Transverse colon (tissue), 4 donors: ENCODE results near the gene LRRC2. TPM values are rescaled to one million over a fixed set of nuclear protein-coding genes. Genes with fewer than 3 reads are reported as not detected.
"Not testable (repeated sequence)": the region's sequence is repeated elsewhere in the genome, so short reads cannot be mapped to it uniquely, and the experiment has no call there.

Experiments
- DNase-seq: peaks from one replicate; pipeline ENCODE4 v3.0.0-alpha.2; 2019
- H3K27ac ChIP-seq, 4 donors: fragments of 200-600 bp; sonication (generic); 2 replicates each; pipeline ENCODE4 v1.5.1; 2016 to 2018; ENCODE audit warnings: inconsistent platforms in 4 of 4
- H3K27me3 ChIP-seq: fragments of 200-600 bp; sonication (generic); 2 replicates; pipeline ENCODE4 v1.5.1; 2017; ENCODE audit warnings: inconsistent platforms
- H3K36me3 ChIP-seq, 4 donors: fragments of 200-600 bp; sonication (generic); 2 replicates each; pipeline ENCODE4 v1.5.1; 2017 to 2019; ENCODE audit warnings: inconsistent platforms in 4 of 4
- H3K4me1 ChIP-seq, 4 donors: fragments of 200-600 bp; sonication (generic); 2 replicates each; pipeline ENCODE4 v1.5.1; 2017 to 2020; ENCODE audit warnings: inconsistent platforms in 4 of 4
- H3K4me3 ChIP-seq, 4 donors: fragments of 200-600 bp; sonication (generic); 1 replicate in 1 of 4; 2 replicates in 3 of 4; pipeline versions ENCODE4 v1.5.1 to v1.6.1; 2017 to 2019; ENCODE audit warnings: inconsistent platforms in 4 of 4
- H3K9me3 ChIP-seq, 2 donors: fragments of 200-600 bp; sonication (generic); 2 replicates each; pipeline ENCODE4 v1.5.1; 2017 to 2019; ENCODE audit warnings: inconsistent platforms in 2 of 2
- EP300 ChIP-seq: sonication (generic); formaldehyde crosslinking; IDR thresholded peaks from one replicate; pipeline ENCODE4 v1.6.1; 2017; ENCODE audit warnings: antibody characterized with exemption, low read depth
- POLR2A ChIP-seq: fragments of 450-650 bp; IDR thresholded peaks from one replicate; pipeline ENCODE4 v1.6.1; 2016; ENCODE audit warnings: antibody characterized with exemption, mild to moderate bottlenecking, moderate library complexity
- POLR2AphosphoS5 ChIP-seq, 3 donors: sonication (generic); formaldehyde crosslinking; IDR thresholded peaks; one replicate each; pipeline ENCODE4 v1.6.1; 2016; ENCODE audit warnings: antibody characterized with exemption in 3 of 3
- whole genome bisulfite sequencing, 2 donors: methylation state at CpG; one replicate each; pipeline ENCODE4 v1.1.5; 2018; ENCODE audit warnings: low coverage in 1 of 2; 5-methylcytosine and 5-hydroxymethylcytosine counted together
- in situ Hi-C, 4 donors: fragments of 200-750 bp; cut with MboI; loops; one replicate each; pipeline versions ENCODE4 v1.15.0 to v1.15.1; 2017; ENCODE audit warnings: low sequenced_read_pairs in 3 of 4, low pct_ligation_motif_present in 1 of 4, low pct_unique_long_range_greater_than_20kb in 1 of 4
- intact Hi-C: fragments of 100-400 bp; cut with DNase I; formaldehyde crosslinking; loops from one replicate; pipeline ENCODE4 v1.15.1; 2023; ENCODE audit warnings: low total_unique reads
- total RNA-seq, 4 donors: library from RNA; depleted of rRNA; stranded (reverse); fragments of >200 nt; gene quantifications; one replicate each; pipeline ENCODE4 v1.1.0, GENCODE V29; 2016
- TF ChIP-seq, protein P1 (sequence below), 5 experiments: fragments of 200-600 bp in 3 of 5; fragments of 450-650 bp in 2 of 5; sonication (generic) in 3 of 5; IDR thresholded peaks; 1 replicate in 2 of 5; 2 replicates in 3 of 5; pipeline ENCODE4 v1.5.1; 2016 to 2017; ENCODE audit warnings: antibody characterized with exemption in 5 of 5, inconsistent platforms in 3 of 5, mild to moderate bottlenecking in 2 of 5, moderate library complexity in 1 of 5

LRRC2 gene
- total RNA-seq, 4 donors from 2014 or later = 1.00 to 2.0 (median 1.6) TPM; not detected in 1

DNA sequence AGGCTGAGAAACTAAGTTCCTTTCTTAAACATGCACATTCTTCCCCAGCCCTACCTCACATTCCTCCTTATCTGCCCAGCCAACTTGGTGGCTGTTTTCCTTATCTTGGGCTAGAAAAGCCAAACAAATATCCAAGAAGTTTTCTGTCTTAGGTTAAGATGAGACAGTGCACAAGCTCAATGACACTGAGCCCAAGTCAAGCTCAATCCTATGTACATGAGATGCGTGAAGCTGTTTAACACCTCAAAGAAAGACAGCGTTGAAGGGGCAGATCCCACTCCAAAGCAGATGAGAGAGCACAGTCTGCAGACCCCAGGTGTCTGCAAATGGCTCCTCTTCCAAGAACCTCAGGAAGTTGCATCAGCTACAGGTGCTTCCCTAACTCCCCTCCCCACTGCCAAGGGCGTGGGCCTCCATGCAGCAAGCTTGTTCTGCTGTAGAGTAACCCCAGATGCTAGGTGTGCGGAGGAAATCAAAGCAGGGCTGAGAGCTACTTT is 16.6 kb downstream of the LRRC2 start:
- Histone ChIP-seq H3K27ac (no peak overlapping the region), H3K4me3 (no peak overlapping the region), H3K4me1 (peaks cover 0 to 9% (median 0%) of the 10 kb centered on the region in 4 donors), H3K27me3 (no peaks in the 10 kb centered on the region), H3K36me3 (no peaks in the 10 kb centered on the region), H3K9me3 (no peaks in the 10 kb centered on the region)
- intact Hi-C loops (no loop called here), in situ Hi-C loops (no loop called here)
- TF ChIP-seq POLR2A (no peak), POLR2AphosphoS5 (IDR thresholded peaks at IDR 0.05) (no peak), EP300 (no peak)
- TF ChIP-seq, protein P1, sequence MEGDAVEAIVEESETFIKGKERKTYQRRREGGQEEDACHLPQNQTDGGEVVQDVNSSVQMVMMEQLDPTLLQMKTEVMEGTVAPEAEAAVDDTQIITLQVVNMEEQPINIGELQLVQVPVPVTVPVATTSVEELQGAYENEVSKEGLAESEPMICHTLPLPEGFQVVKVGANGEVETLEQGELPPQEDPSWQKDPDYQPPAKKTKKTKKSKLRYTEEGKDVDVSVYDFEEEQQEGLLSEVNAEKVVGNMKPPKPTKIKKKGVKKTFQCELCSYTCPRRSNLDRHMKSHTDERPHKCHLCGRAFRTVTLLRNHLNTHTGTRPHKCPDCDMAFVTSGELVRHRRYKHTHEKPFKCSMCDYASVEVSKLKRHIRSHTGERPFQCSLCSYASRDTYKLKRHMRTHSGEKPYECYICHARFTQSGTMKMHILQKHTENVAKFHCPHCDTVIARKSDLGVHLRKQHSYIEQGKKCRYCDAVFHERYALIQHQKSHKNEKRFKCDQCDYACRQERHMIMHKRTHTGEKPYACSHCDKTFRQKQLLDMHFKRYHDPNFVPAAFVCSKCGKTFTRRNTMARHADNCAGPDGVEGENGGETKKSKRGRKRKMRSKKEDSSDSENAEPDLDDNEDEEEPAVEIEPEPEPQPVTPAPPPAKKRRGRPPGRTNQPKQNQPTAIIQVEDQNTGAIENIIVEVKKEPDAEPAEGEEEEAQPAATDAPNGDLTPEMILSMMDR (IDR thresholded peaks at IDR 0.05) = no peak
- 65 to 80% methylated on average over 1 to 4 of the region's 4 CpGs for whole genome bisulfite sequencing, 2 donors
- no peak for DNase-seq

DNA sequence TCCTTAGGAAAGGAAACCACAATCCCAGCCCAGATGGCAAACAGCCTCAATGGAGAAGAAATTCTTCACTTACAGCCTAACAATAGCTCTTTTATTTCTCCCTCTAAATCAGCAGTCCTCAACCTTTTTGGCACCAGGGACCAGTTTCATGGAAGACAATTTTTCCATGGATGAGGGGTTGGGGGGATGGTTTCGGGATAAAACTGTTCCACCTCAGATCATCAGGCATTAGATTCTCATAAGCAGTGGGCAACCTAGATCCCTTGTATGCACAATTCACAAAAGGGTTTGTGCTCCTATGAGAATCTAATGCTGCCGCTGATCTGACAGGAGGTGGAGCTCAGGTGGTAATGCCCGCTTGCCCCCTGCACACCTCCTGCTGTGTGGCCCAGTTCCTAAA is 17.5 kb downstream of the LRRC2 start:
- H3K9me3 ChIP-seq, in situ Hi-C loops, H3K27ac ChIP-seq, intact Hi-C loops, H3K4me3 ChIP-seq, H3K36me3 ChIP-seq, H3K27me3 ChIP-seq, DNase-seq, H3K4me1 ChIP-seq: not testable (repeated sequence)
- 89 to 98% methylated on average over 2 to 3 of the region's 3 CpGs for WGBS, 2 donors

DNA sequence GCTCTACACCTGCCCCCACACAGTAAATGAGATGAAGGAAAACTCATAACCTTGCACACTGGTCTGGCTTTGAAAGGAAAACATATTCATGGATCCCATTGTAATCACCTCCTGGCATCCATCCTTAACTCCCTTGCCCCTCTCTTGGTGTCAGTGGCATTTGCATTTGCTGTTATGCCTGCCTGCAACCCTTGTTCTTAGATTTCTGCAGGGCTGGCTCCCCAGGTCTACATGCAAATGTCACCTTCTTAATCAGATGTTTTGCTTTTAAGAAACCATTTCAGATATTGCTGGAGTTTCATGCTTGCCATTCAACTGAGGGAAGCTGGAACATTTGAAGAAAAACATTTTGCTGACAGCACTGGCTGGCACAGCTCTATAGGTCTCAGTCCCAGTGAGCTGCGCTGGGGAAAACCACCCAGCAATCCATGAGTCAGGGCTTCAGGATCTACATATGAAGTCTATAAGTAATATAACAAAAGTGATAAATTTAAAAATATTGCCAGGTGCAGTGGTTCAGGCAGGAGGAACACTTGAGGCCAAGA is 19.1 kb downstream of the LRRC2 start:
- intact Hi-C loops = no loop called here
- H3K36me3 ChIP-seq = no peaks in the 10 kb centered on the region
- in situ Hi-C loops = no loop called here
- no peaks in the 10 kb centered on the region for H3K27me3 ChIP-seq
- H3K4me1 ChIP-seq = peaks cover 0 to 9% (median 0%) of the 10 kb centered on the region in 4 donors
- no peak overlapping the region for H3K4me3 ChIP-seq
- no peak for DNase-seq
- WGBS, 2 donors = 87 to 100% methylated on average over 1 of the region's 1 CpG
- no peak overlapping the region for H3K27ac ChIP-seq
- no peaks in the 10 kb centered on the region for H3K9me3 ChIP-seq
- TF ChIP-seq POLR2A = no peak
- no peak for TF ChIP-seq EP300
- TF ChIP-seq, protein P1 (IDR thresholded peaks at IDR 0.05) = no peak
- no peak for TF ChIP-seq POLR2AphosphoS5 (IDR thresholded peaks at IDR 0.05)

DNA sequence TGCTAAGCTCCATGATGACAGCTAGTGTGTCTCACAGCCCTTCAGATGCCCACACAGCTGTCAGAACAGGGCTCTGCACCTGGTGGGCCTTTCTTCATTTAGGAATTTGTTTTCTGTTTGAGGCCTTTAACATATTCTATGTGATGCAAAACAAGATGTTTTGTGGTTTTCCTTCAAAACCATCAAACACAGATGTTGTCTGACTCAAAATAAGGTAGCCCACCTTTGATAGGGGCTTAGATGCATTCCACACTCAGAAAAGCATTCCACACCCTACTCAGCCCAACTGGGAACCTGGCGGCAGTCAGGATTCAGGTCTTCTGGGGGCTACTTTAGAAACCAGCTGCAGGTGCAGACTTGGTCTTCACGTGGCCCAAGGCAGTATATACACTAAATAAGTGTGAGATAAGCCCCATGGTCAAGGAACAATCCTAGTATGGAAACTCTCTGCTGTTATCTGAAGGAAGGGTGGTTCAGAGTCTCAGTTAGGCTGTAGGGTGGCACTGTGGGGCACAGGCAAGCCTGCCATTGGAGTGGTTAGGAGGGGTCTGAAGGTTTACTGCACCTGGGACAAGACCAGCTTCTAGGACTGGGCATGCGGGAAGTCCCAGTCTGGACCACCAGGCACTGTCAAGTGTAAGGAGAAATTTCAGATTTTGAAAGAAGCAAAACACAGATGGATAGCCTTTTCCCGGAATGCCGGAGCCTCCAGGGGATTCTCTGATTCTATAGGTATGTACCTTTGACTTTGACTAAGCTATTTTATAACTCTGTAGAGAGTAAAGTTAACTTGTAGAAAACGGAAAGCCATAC is 20.1 kb downstream of the LRRC2 start:
- Histone ChIP-seq H3K4me3 (no peak overlapping the region), H3K9me3 (no peaks in the 10 kb centered on the region), H3K36me3 (no peaks in the 10 kb centered on the region), H3K27ac (no peak overlapping the region), H3K4me1 (peaks cover 0 to 9% (median 0%) of the 10 kb centered on the region in 4 donors), H3K27me3 (no peaks in the 10 kb centered on the region)
- intact Hi-C loops (no loop called here), in situ Hi-C loops (no loop called here)
- TF ChIP-seq, protein P1 (IDR thresholded peaks at IDR 0.05) = no peak
- no peak for DNase-seq
- WGBS, 2 donors = 79 to 93% methylated on average over 4 to 6 of the region's 6 CpGs
